GM12878 (cell line): ENCODE measurements around the gene BUB1. TPM values are rescaled to one million over a fixed set of nuclear protein-coding genes. Genes with fewer than 3 reads are reported as not detected.

Source experiments
- ATAC-seq: fragments of 200-7000 bp; cut with Tn5 transposase; 3 replicates; pipeline ENCODE4 v1.9.1; 2020; ENCODE audit warnings: mild to moderate bottlenecking, moderate library complexity
- BruUV-seq: library from RNA; stranded (reverse); fragments of 400-500 nt; replicated peaks from 2 replicates; lab custom pipeline; 2021; lab: Mats Ljungman, UMichigan
- CTCF ChIA-PET: fragments of 300-600 bp; sonication (Branson Sonifier 250); formaldehyde crosslinking; extraction: SDS; loops from one replicate; lab custom pipeline; 2021; ENCODE audit warnings: inconsistent platforms; lab: Yijun Ruan, JAX
- POLR2A ChIA-PET: fragments of 350-600 bp; formaldehyde crosslinking; extraction: SDS; loops from one replicate; lab custom pipeline; 2021; ENCODE audit warnings: inconsistent platforms; lab: Charles Lee
- RAD21 ChIA-PET: fragments of 300-600 bp; sonication (Branson Sonifier 250); formaldehyde crosslinking; loops from one replicate; lab custom pipeline; 2023; ENCODE audit warnings: antibody characterized with exemption; ENCODE audit not compliant: unreplicated experiment; lab: Charles Lee
- SMC1A ChIA-PET: fragments of 300-600 bp; sonication (Branson Sonifier 250); formaldehyde crosslinking; loops from one replicate; lab custom pipeline; 2023; ENCODE audit not compliant: unreplicated experiment, uncharacterized antibody; lab: Charles Lee
- DNase-seq: peaks from one replicate; pipeline ENCODE4 v3.0.0-alpha.2; 2011; ENCODE audit warnings: low read depth, low spot score
- FAIRE-seq: peaks from 3 replicates; lab custom pipeline; 2011; peaks lifted over from hg19 to GRCh38; lab: Jason Lieb, UNC
- H2AFZ ChIP-seq: 2 replicates; pipeline ENCODE4 v1.6.0; 2011; ENCODE audit warnings: low read depth, low read length, control low read depth; ENCODE audit not compliant: control insufficient read depth
- H3K27ac ChIP-seq: 2 replicates; pipeline ENCODE4 v1.5.1; 2011; ENCODE audit warnings: control low read depth; ENCODE audit not compliant: control insufficient read depth, insufficient read depth
- H3K27me3 ChIP-seq, 2 experiments: replicated peaks in 1 of 2; 2 replicates each; pipeline versions ENCODE4 v1.6.0 to v1.6.1; 2011; ENCODE audit warnings: low read length in 1 of 2; ENCODE audit not compliant: control insufficient read depth in 2 of 2, insufficient read depth in 2 of 2
- H3K36me3 ChIP-seq, 2 experiments: 2 replicates each; pipeline ENCODE4 v1.5.1; 2011; ENCODE audit warnings: low read length in 1 of 2; ENCODE audit not compliant: control insufficient read depth in 2 of 2, insufficient read depth in 2 of 2
- H3K4me1 ChIP-seq: 2 replicates; pipeline ENCODE4 v1.6.1; 2011; ENCODE audit warnings: mild to moderate bottlenecking, low read length, moderate library complexity, mixed read lengths; ENCODE audit not compliant: control insufficient read depth, insufficient read depth
- H3K4me2 ChIP-seq: 2 replicates; pipeline ENCODE4 v1.6.0; 2011; ENCODE audit warnings: control low read depth; ENCODE audit not compliant: control insufficient read depth, insufficient read depth
- H3K4me3 ChIP-seq: fragments of 200-600 bp; sonication (generic); 2 replicates; pipeline ENCODE4 v1.5.1; 2016
- H3K79me2 ChIP-seq: 2 replicates; pipeline ENCODE4 v1.6.0; 2011; ENCODE audit warnings: low read length; ENCODE audit not compliant: control insufficient read depth, insufficient read depth
- H3K9ac ChIP-seq: 2 replicates; pipeline ENCODE4 v1.8.0; 2011; ENCODE audit warnings: low read length, control low read depth, mixed read lengths; ENCODE audit not compliant: control insufficient read depth, insufficient read depth
- H3K9me3 ChIP-seq: replicated peaks from 3 replicates; pipeline ENCODE4 v1.5.1; 2011; ENCODE audit warnings: mild to moderate bottlenecking, low read length; ENCODE audit not compliant: control insufficient read depth, insufficient read depth
- H4K20me1 ChIP-seq: 2 replicates; pipeline ENCODE4 v1.6.0; 2011; ENCODE audit not compliant: control insufficient read depth, insufficient read depth
- EED ChIP-seq: sonication (generic); IDR thresholded peaks from 2 replicates; pipeline ENCODE4 v1.6.1; 2016; ENCODE audit warnings: antibody characterized with exemption, low read depth
- EP300 ChIP-seq, 2 experiments: fragments of 150-350 bp in 1 of 2; IDR thresholded peaks; 2 replicates each; pipeline ENCODE4 v1.6.1; 2011 to 2012; ENCODE audit warnings: low read depth in 2 of 2, low read length in 2 of 2, borderline replicate concordance in 1 of 2, improper control_type of control experiment in 1 of 2, inconsistent platforms in 1 of 2; ENCODE audit not compliant: control insufficient read depth in 1 of 2
- FOXM1 ChIP-seq: IDR thresholded peaks from 2 replicates; pipeline ENCODE4 v1.6.1; 2012; ENCODE audit warnings: low read depth, mild to moderate bottlenecking, inconsistent platforms, low read length, moderate library complexity
- IKZF2 ChIP-seq, 2 experiments: fragments of 450-650 bp; IDR thresholded peaks; 2 replicates each; pipeline ENCODE4 v1.6.1; 2017; ENCODE audit warnings: mild to moderate bottlenecking in 2 of 2, moderate library complexity in 2 of 2
- JUND ChIP-seq: IDR thresholded peaks from 2 replicates; pipeline ENCODE4 v1.6.1; 2012; ENCODE audit warnings: low read depth, mild to moderate bottlenecking, low read length, improper control_type of control experiment, moderate library complexity
- NBN ChIP-seq: fragments of 450-650 bp; IDR thresholded peaks from 2 replicates; pipeline ENCODE4 v1.6.1; 2016
- TARDBP ChIP-seq: IDR thresholded peaks from 2 replicates; pipeline ENCODE4 v1.6.1; 2016; ENCODE audit warnings: borderline replicate concordance
- YBX1 ChIP-seq: fragments of 450-650 bp; IDR thresholded peaks from 2 replicates; pipeline ENCODE4 v1.6.1; 2016; ENCODE audit warnings: antibody characterized with exemption
- ZBED1 ChIP-seq: IDR thresholded peaks from 2 replicates; pipeline ENCODE4 v1.6.1; 2016; ENCODE audit warnings: borderline replicate concordance
- ZNF592 ChIP-seq: fragments of 450-650 bp; IDR thresholded peaks from 2 replicates; pipeline ENCODE4 v1.6.1; 2017; ENCODE audit warnings: mild to moderate bottlenecking, moderate library complexity
- WGBS: methylation state at CpG from one replicate; pipeline ENCODE4 v1.1.6; 2016; ENCODE audit warnings: low lambda C conversion rate; ENCODE audit not compliant: insufficient replicate concordance, insufficient coverage; ENCODE audit errors: missing lambda C conversion rate; 5-methylcytosine and 5-hydroxymethylcytosine counted together
- in situ Hi-C: fragments of 300-500 bp; cut with MboI; formaldehyde crosslinking; loops from 9 replicates; pipeline ENCODE4 v1.14.3; 2018; ENCODE audit warnings: mixed read lengths
- intact Hi-C: fragments of 100-400 bp; cut with micrococcal nuclease; formaldehyde crosslinking; loops from one replicate; pipeline ENCODE4 v1.14.2; 2022; ENCODE audit not compliant: unreplicated experiment
- polyA plus RNA-seq, 11 experiments: library from polyadenylated mRNA; depleted of rRNA in 4 of 11; unstranded in 6 of 11; stranded (reverse) in 5 of 11; fragments of >200 nt; fragmentation: Nextera tagmentation in 4 of 11; fragmentation: Illumina TruSeq in 1 of 11; extraction: Ambion mirVana in 4 of 11; extraction: Trizol in 1 of 11; gene quantifications; 1 replicate in 1 of 11; 2 replicates in 10 of 11; pipeline versions ENCODE4 v1.2.1 to v1.2.3, GENCODE V29; 2011 to 2016; ENCODE audit warnings: inconsistent platforms in 2 of 11, missing spikeins in 2 of 11, low read depth in 1 of 11
- total RNA-seq, 4 experiments: library from RNA; depleted of rRNA in 3 of 4; stranded (reverse); fragments of >200 nt in 3 of 4; fragmentation: Illumina TruSeq in 1 of 4; extraction: Trizol in 1 of 4; gene quantifications; 2 replicates each; pipeline versions ENCODE4 v1.2.1 to v1.2.3, GENCODE V29; 2013 to 2021

Gene BUB1
- total and polyA plus RNA-seq, 10 of the 15 experiments (the other 5 are each of a cell fraction or from before 2014, with no cell fraction given), result 52.4 to 142 (median 88.9) TPM

DNA sequence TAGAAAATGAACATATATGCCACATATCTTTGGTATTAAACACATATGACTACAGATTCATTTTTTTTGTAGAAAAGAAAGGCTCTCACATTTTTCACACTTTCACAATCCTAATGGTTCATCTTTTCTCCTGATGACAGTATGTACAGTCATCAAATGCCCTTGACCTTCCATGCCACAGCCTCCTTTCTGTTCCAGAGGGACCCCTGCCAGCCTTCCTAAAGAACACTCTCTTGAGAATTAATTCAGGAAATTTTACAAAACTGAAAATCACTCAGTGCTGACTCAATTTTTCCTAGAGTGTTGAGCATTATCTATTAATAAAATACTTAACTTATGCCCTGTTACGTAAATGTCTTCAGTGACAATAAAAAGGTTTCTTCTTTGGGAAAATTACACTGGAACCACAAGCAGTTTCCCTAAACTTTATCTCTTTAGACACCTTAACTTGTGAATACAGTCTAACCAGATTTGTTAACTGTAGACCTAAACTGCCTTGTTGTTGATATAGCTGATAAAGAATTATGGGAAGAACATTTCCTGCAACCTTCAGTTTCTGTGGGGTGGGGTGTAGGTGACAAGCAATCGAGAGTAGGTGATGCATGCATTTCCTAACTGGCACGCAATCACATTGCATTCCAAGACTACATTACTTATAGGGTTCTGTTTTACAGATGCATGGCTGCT, 39.2 kb upstream of the BUB1 start:
- ChIA-PET RAD21 (no interaction called here), POLR2A (interaction anchor here (0.8 kb wide), 1 partner anchor 42 kb away, joined by 3 read pairs; no protein-coding TSS in a partner anchor)
- in situ Hi-C loops, result no loop called here

More for the DNA sequence above, 39.2 kb upstream of the BUB1 start:
- no peak overlapping the region for H3K4me2 ChIP-seq
- CTCF ChIA-PET, result no interaction called here
- FAIRE-seq (no peak), DNase-seq (no peak), ATAC-seq (no peak)
- H3K9me3 ChIP-seq, result no peaks in the 10 kb centered on the region
- H3K9ac ChIP-seq, result no peak overlapping the region
- no peaks in the 10 kb centered on the region for H3K4me1 ChIP-seq
- no peak overlapping the region for H3K27ac ChIP-seq
- SMC1A ChIA-PET, result interaction anchor here (1.5 to 6.9 kb wide), 6 partner anchors 9 to 40 kb away, joined by 3 to 43 read pairs (median 6); partner anchors contain the start of gene BUB1
- intact Hi-C loops, result no loop called here
- no TSS peak for BruUV-seq
- peaks cover 0 to 3% of the 10 kb centered on the region in 2 experiments; a peak in 1 of 4 replicates for H3K27me3 ChIP-seq
- H3K36me3 ChIP-seq, result no peaks in the 10 kb centered on the region
- H3K4me3 ChIP-seq, result no peak overlapping the region
- no peak overlapping the region for H2AFZ ChIP-seq
- H4K20me1 ChIP-seq, result no peaks in the 10 kb centered on the region
- WGBS, result 45% methylated on average over 3 of the region's 3 CpGs
- no peaks in the 10 kb centered on the region for H3K79me2 ChIP-seq
- no peak for TF ChIP-seq ZBED1
- 0 out of 2 replicates have a peak, but pooled peaks have one; percentile 19 for TF ChIP-seq FOXM1
- no peak for TF ChIP-seq NBN
- no peak for TF ChIP-seq EP300 (IDR thresholded peaks at IDR 0.05; ENCODE audit: borderline replicate concordance in 1 of 2, control insufficient read depth in 1 of 2, low read depth in 2 of 2, low read length in 2 of 2)
- no peak for TF ChIP-seq TARDBP
- TF ChIP-seq EED, result no peak
- no peak for TF ChIP-seq ZNF592
- no peak for TF ChIP-seq JUND
- TF ChIP-seq YBX1, result no peak
- TF ChIP-seq IKZF2 (IDR thresholded peaks at IDR 0.05), result 0 out of 4 replicates have a peak, but pooled peaks of 1 of the 2 experiments have one; percentile 9
